Measurements from ENCODE around the gene FKBP10. TPM values are rescaled to one million over a fixed set of nuclear protein-coding genes. Genes with fewer than 3 reads are reported as not detected.

Gene FKBP10
- total RNA-seq, 6 experiments from 2014 or later: 417 to 500 (median 442) TPM

DNA sequence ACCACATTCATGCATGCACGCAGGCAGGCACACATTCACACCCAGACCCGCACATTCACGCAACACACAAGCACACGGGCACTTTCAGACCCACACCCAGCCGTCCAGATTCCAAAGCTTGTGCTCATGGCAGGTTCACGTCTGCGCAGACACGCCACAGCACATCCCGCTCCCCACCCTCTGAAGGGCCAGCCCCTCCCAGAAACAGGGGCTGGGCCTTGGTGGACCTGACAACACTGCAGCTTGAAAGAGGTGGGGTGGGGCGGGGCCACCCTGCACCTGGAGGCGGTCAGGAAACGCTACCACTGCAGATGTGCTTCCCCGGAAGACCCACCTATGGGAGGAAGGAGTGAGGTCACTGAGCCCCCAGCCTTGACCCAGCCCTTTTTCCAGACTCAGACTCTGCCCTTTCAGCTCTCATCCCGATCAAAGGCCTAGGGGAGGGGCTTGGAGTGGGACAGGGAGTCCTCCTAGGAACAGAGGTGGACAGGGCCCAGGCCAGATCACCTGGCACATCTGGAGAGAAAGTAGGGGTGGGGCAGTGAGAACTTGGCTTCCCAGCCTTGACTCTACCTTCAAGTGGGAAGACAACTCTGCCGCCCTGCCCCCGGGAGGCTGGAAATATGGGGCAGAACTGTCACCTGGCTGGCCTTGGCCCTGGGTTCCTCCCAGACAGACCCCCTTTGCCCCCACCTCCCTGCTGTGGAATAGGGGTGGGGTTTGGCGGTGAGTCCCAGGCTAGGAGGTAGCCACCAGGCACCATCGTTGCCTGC is 12.0 kb upstream of the FKBP10 start:
- H3K27me3 Mint-ChIP-seq (ENCODE audit: insufficient read depth): peaks cover 5% of the 10 kb centered on the region; the same call in 1 of the 2 replicates
- H3K27ac Mint-ChIP-seq: peak overlapping the region; percentile 11; the same call in 1 of the 2 replicates
- peaks cover 15% of the 10 kb centered on the region for H3K4me1 Mint-ChIP-seq (ENCODE audit: low read depth)
- peak; percentile 43 for DNase-seq
- TF ChIP-seq, protein P1, sequence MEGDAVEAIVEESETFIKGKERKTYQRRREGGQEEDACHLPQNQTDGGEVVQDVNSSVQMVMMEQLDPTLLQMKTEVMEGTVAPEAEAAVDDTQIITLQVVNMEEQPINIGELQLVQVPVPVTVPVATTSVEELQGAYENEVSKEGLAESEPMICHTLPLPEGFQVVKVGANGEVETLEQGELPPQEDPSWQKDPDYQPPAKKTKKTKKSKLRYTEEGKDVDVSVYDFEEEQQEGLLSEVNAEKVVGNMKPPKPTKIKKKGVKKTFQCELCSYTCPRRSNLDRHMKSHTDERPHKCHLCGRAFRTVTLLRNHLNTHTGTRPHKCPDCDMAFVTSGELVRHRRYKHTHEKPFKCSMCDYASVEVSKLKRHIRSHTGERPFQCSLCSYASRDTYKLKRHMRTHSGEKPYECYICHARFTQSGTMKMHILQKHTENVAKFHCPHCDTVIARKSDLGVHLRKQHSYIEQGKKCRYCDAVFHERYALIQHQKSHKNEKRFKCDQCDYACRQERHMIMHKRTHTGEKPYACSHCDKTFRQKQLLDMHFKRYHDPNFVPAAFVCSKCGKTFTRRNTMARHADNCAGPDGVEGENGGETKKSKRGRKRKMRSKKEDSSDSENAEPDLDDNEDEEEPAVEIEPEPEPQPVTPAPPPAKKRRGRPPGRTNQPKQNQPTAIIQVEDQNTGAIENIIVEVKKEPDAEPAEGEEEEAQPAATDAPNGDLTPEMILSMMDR (IDR thresholded peaks at IDR 0.05): no peak
- H3K4me3 Mint-ChIP-seq: peak overlapping the region; percentile 59
- H3K9me3 Mint-ChIP-seq: no peaks in the 10 kb centered on the region
- peaks cover 4% of the 10 kb centered on the region for H3K36me3 Mint-ChIP-seq (ENCODE audit: low read depth)

DNA sequence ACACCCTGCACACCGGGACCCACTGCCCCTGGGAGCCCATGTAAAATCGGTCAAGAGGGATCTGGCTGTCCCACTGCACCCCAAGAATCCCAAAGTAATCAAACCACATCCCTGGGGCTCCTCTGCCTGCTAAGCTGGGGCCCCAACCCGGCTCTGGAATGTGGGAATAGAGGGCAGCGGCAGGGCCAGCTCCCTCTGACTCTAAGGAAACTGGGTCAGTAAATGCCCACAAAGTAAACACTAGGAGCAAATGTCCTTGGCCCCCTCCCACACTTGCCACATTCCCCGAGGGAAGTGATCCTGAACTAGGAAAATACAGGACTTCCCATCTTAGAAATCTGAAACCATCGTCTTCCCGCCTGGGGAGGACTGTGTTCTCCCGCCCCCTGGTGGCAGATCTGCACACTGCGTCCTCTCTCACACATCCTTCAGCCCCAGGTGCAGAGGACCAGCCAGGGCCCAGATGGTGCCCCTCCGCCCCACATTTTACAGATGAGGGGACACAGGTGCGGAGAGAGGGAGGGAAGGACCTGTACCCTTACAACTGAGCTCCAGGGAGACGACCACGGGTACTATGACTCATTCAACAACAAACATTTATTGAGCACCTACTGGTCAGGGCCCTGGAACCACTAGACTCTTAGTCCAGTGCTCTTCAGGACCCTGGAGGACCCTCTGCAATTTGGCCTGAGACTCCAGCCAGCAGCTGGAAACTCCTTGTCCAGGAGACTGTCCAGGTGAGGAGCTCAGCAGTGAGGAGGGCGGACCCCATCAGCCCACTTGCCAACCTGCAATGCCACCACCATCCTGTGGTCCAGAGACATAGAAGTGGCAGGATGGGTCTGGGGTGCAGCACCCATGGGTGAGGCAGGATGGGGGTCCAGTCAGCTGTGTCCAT is 11.2 kb upstream of the FKBP10 start:
- peak; percentile 61 for DNase-seq
- Mint-ChIP-seq H3K27ac (peak overlapping the region; percentile 23; the same call in 1 of the 2 replicates), H3K36me3 (ENCODE audit: low read depth) (peaks cover 10% of the 10 kb centered on the region), H3K4me3 (peak overlapping the region; percentile 59), H3K9me3 (no peaks in the 10 kb centered on the region), H3K27me3 (ENCODE audit: insufficient read depth) (peaks cover 5% of the 10 kb centered on the region; the same call in 1 of the 2 replicates), H3K4me1 (ENCODE audit: low read depth) (peaks cover 15% of the 10 kb centered on the region)
- TF ChIP-seq, protein P1 (IDR thresholded peaks at IDR 0.05): peak; percentile 99

DNA sequence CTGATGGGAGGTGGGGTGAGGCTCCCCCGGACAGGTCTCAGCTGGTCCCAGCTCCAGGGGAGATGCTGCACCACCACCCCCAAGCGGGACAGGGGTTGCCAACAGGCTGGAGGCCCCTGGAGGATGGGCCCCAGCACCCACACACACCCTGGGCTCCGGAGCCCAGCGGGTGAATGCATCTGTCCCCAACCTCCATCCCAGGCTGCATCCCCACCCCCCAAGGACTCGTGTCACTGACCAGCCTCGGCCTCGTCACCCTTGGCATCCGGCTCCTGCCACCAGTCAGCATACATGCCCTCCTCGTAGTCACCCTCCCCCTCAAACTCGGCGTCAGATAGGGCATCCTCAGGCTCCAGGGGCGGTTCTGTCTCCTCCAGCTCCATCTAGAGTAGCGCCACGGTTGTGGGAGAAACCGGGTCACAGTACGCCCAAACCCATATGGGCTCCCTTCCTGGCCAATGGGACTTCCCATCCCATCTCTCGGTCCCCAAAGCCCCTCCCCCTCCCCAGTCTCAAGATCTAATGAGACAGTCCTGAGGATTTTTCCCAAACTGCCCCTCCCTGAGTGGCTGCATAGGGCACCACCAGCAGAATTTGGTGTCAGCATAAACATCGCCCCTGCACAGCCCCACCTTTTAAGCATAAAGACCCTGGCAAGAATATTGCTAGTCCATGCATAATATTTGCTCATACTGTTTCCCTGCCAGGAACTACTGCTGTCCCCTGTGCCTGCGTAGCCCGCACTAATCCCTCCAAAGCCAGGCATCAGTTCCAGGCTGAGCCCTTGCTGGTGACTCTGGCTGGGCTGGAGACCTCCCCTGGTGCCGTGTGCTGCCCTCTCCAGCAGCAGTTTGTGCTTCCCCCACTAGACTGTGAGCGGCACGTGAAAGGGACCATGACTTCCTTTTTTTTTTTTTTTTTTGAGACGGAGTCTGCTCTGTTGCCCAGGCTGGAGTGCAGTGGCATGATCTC is 9.5 kb upstream of the FKBP10 start:
- Mint-ChIP-seq H3K4me3 (no peak overlapping the region), H3K36me3 (ENCODE audit: low read depth) (peaks cover 10% of the 10 kb centered on the region)

DNA sequence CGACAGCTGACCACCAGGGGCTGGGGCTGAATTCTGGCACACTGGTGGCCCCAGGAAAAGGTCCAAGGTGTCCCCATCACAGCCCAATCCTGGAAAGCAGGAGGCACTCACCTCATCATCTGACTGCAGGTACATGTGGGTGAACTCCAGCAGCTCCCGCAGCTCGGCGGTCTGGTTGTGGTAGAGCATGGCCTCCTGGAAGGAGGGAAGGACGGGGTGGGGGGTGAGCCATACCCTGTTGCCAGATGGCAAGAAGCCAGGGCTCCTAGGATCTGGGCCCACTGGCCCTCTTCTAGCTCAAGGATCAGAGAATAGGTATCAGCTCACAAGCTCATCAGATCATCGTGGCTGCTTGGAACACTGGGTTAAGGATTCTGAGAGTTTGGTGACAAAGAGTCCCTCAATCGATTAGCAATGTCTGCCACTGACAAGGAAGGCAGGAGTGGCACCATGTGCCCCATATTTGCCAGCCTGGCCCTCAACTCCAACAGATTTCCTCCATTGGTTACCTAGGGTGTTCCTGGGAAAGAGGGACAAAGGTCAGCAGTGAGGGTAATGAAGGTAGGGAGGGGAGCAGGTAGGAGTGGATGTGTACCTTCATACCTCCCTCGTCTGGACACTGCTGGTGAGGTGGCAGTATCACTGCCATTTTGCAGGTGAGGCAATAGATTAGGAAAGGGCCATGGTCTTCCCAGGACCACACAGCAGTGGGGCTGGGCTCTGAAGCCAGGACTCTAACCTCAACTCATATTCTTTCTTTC is 5.9 kb upstream of the FKBP10 start:
- H3K9me3 Mint-ChIP-seq: no peaks in the 10 kb centered on the region; the same call in 1 of the 2 replicates
- TF ChIP-seq, protein P1 (IDR thresholded peaks at IDR 0.05): no peak
- peaks cover 22% of the 10 kb centered on the region for H3K36me3 Mint-ChIP-seq (ENCODE audit: low read depth)
- H3K4me1 Mint-ChIP-seq (ENCODE audit: low read depth): peaks cover 17% of the 10 kb centered on the region
- no peak overlapping the region for H3K27ac Mint-ChIP-seq
- no peak for DNase-seq
- H3K27me3 Mint-ChIP-seq (ENCODE audit: insufficient read depth): peaks cover 2% of the 10 kb centered on the region; the same call in 1 of the 2 replicates
- H3K4me3 Mint-ChIP-seq: no peak overlapping the region

More for the DNA sequence above, 9.5 kb upstream of the FKBP10 start:
- Mint-ChIP-seq H3K9me3 (no peaks in the 10 kb centered on the region), H3K4me1 (ENCODE audit: low read depth) (peaks cover 15% of the 10 kb centered on the region), H3K27me3 (ENCODE audit: insufficient read depth) (no peaks in the 10 kb centered on the region), H3K27ac (no peak overlapping the region)
- no peak for DNase-seq
- TF ChIP-seq, protein P1 (IDR thresholded peaks at IDR 0.05): no peak

Measured in HFFc6 (cell line).